Spleen (tissue), 11 donors: ENCODE measurements around the gene CYP17A1. TPM values are rescaled to one million over a fixed set of nuclear protein-coding genes. Genes with fewer than 3 reads are reported as not detected.

Experiments used
- DNase-seq: peaks from one replicate; pipeline ENCODE4 v3.0.0-alpha.2; 2020
- H3K27ac ChIP-seq, 8 donors: fragments of 200-600 bp; sonication (generic) in 7 of 8; 1 replicate in 4 of 8; 2 replicates in 4 of 8; pipeline versions ENCODE4 v1.5.0 to v1.8.0; 2016 to 2021; ENCODE audit warnings: inconsistent platforms in 4 of 8, mild to moderate bottlenecking in 4 of 8, moderate library complexity in 1 of 8
- H3K27me3 ChIP-seq, 7 donors: fragments of 200-600 bp; sonication (generic) in 6 of 7; replicated peaks in 1 of 7; 1 replicate in 4 of 7; 2 replicates in 3 of 7; pipeline versions ENCODE4 v1.5.0 to v1.8.0; 2016 to 2021; ENCODE audit warnings: inconsistent platforms in 3 of 7, mild to moderate bottlenecking in 1 of 7
- H3K36me3 ChIP-seq, 6 donors: fragments of 200-600 bp; sonication (generic) in 5 of 6; 1 replicate in 4 of 6; 2 replicates in 2 of 6; pipeline versions ENCODE4 v1.5.0 to v1.8.0; 2016 to 2021; ENCODE audit warnings: inconsistent platforms in 2 of 6
- H3K4me1 ChIP-seq, 6 donors: fragments of 200-600 bp; sonication (generic) in 5 of 6; 1 replicate in 3 of 6; 2 replicates in 3 of 6; pipeline versions ENCODE4 v1.5.0 to v1.8.0; 2016 to 2021; ENCODE audit warnings: inconsistent platforms in 3 of 6
- H3K4me3 ChIP-seq, 8 donors: fragments of 200-600 bp; sonication (generic) in 7 of 8; 1 replicate in 4 of 8; 2 replicates in 4 of 8; pipeline versions ENCODE4 v1.5.0 to v1.8.0; 2016 to 2021; ENCODE audit warnings: inconsistent platforms in 4 of 8, mild to moderate bottlenecking in 4 of 8, moderate library complexity in 2 of 8
- H3K9me3 ChIP-seq, 8 donors: fragments of 200-600 bp; sonication (generic) in 7 of 8; 1 replicate in 4 of 8; 2 replicates in 4 of 8; pipeline versions ENCODE4 v1.5.0 to v1.8.0; 2016 to 2021; ENCODE audit warnings: inconsistent platforms in 4 of 8
- CTCF ChIP-seq, 11 experiments: fragments of 200-600 bp in 7 of 11; fragments of 450-650 bp in 4 of 11; sonication (generic) in 4 of 11; IDR thresholded peaks in 8 of 11; conservative IDR thresholded peaks in 3 of 11; 1 replicate in 7 of 11; 2 replicates in 4 of 11; pipeline versions ENCODE4 v1.4.0 to v1.8.0; 2016 to 2021; ENCODE audit warnings: antibody characterized with exemption in 11 of 11, inconsistent platforms in 4 of 11, mild to moderate bottlenecking in 1 of 11
- POLR2A ChIP-seq, 3 donors: fragments of 450-650 bp; IDR thresholded peaks; one replicate each; pipeline ENCODE4 v1.5.1; 2017; ENCODE audit warnings: antibody characterized with exemption in 3 of 3, mild to moderate bottlenecking in 1 of 3
- POLR2AphosphoS5 ChIP-seq, 3 donors: sonication (generic); formaldehyde crosslinking; IDR thresholded peaks; one replicate each; pipeline ENCODE4 v1.5.1; 2017; ENCODE audit warnings: antibody characterized with exemption in 3 of 3
- WGBS, 5 donors: extraction: QIAGEN DNeasy Blood & Tissue Kit in 3 of 5; methylation state at CpG; one replicate each; pipeline versions ENCODE4 v1.1.5 to v1.1.7; 2013 to 2018; 5-methylcytosine and 5-hydroxymethylcytosine counted together
- intact Hi-C: fragments of 100-400 bp; cut with DNase I; formaldehyde crosslinking; loops from one replicate; pipeline ENCODE4 v1.15.0; 2023; ENCODE audit warnings: low total_unique reads
- polyA plus RNA-seq, 3 donors: library from polyadenylated mRNA; stranded (reverse); fragments of 200-250 nt; gene quantifications; one replicate each; pipeline ENCODE4 v1.2.1, GENCODE V29; 2013
- total RNA-seq, 7 donors: library from RNA; depleted of rRNA in 3 of 7; stranded (reverse); fragments of >200 nt in 3 of 7; fragmentation: NEBNext Ultra II Directional in 4 of 7; extraction: Animal tissue kit (Norgen Biotek cat#: 25700) in 4 of 7; gene quantifications; one replicate each; pipeline versions ENCODE4 v1.1.0 to v1.2.1, GENCODE V29; 2016 to 2021
- donor health status: healthy with polysubstance abuse.
- donor health status: DM: no; HTN: no; CAD: no; lungs with moderate emphysema.
- donor health status: DM: no; HTN: no; CAD: no.
- donor health status: Bipolar disorder and iron deficiency.
- donor health status: healthy.
- donor health status: DM: no; HTN: no; CAD: no.
- donor health status: DM: yes; HTN: yes; CAD: no.

CYP17A1 gene
- total and polyA plus RNA-seq, 10 donors: 0.20 to 1.0 (median 0.30) TPM; not detected in 7

DNA sequence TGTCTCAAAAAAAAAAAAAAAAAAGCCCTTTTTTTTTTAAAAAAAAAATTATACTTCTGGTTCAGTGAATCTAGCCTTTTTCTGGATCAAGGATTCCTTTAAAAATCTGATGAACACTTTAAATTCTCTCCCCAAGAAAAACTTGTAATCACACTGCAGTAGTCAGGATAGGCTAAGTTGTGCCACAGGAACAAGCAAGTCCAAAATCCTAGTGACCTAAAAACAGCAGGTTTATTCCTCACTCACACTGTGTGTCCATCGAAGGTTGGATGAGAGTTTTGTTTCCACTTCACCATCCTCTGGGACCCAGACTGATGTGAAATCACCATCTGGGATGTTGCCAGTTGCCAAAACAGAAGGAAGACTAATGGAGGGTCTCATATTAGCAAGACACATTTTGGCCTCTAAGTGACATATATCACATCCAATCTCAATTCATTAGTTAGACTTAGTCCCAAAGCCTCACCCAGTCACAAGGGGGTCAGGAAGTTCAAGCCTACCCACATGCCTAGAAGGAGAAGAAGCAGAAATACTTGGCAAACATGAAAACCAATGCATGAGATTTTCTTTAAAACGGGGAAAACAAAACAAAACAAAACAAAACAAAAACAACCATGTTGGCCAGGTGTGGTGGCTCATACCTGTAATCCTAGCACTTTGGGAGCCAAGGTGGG, 32.7 kb downstream of the CYP17A1 start:
- H3K27ac ChIP-seq: peak overlapping the region in 4 of 8 donors; percentile 8 to 79 (median 44)
- intact Hi-C loops: no loop called here
- no peak for TF ChIP-seq POLR2A (IDR thresholded peaks at IDR 0.05)
- TF ChIP-seq CTCF (IDR thresholded peaks at IDR 0.05 in 8 of 11, conservative IDR thresholded peaks at IDR 0.05 in 3 of 11): no peak
- no peak for TF ChIP-seq POLR2AphosphoS5 (IDR thresholded peaks at IDR 0.05)
- peaks cover 0 to 80% (median 13%) of the 10 kb centered on the region in 6 donors for H3K36me3 ChIP-seq
- peaks cover 29 to 73% (median 42%) of the 10 kb centered on the region in 6 donors for H3K4me1 ChIP-seq
- DNase-seq: no peak
- 83 to 91% (median 87%) methylated on average over 2 of the region's 2 CpGs for WGBS, 5 donors
- no peaks in the 10 kb centered on the region for H3K27me3 ChIP-seq
- no peak overlapping the region for H3K4me3 ChIP-seq
- no peaks in the 10 kb centered on the region for H3K9me3 ChIP-seq

- Histone ChIP-seq H3K27ac (peak overlapping the region; percentile 29 to 79 (median 74)), H3K9me3 (no peaks in the 10 kb centered on the region), H3K4me1 (peaks cover 23 to 68% (median 40%) of the 10 kb centered on the region in 6 donors), H3K36me3 (peaks cover 3 to 85% (median 25%) of the 10 kb centered on the region in 6 donors), H3K4me3 (no peak overlapping the region), H3K27me3 (no peaks in the 10 kb centered on the region)
- no peak for TF ChIP-seq CTCF (IDR thresholded peaks at IDR 0.05 in 8 of 11, conservative IDR thresholded peaks at IDR 0.05 in 3 of 11)
- peak in 2 of 3 donors; percentile 59 to 74 for TF ChIP-seq POLR2AphosphoS5 (IDR thresholded peaks at IDR 0.05)
- TF ChIP-seq POLR2A (IDR thresholded peaks at IDR 0.05): no peak
- DNase-seq: no peak
- WGBS, 5 donors: 32 to 74% (median 55%) methylated on average over 6 of the region's 6 CpGs
- intact Hi-C loops: no loop called here
These were observed 34.2 kb downstream of the CYP17A1 start for GRCh38 chr10:102802920-102803534.

DNA sequence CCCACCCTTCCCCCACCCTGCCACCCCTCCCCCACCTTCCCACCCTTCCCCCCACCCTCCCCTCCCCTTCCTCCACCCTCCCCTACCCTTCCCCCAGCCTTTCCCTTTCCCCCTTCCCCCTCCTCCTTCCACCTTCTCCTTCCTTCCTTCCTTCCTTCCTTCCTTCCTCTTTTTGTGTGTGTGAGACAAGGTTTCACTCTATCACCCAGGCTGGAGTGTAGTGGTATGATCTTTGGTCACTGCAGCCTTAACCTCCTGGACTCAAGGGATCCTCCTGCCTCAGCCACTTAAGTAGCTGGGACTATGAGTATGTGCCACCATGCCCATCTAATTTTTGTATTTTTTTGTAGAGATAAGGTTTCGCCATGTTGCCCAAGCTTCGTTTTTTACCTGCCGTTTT, 35.2 kb downstream of the CYP17A1 start:
- peak overlapping the region; percentile 29 to 79 (median 74) for H3K27ac ChIP-seq

More for the DNA sequence above, 35.2 kb downstream of the CYP17A1 start:
- intact Hi-C loops: no loop called here
- TF ChIP-seq CTCF (IDR thresholded peaks at IDR 0.05 in 8 of 11, conservative IDR thresholded peaks at IDR 0.05 in 3 of 11) (no peak), POLR2A (IDR thresholded peaks at IDR 0.05) (no peak), POLR2AphosphoS5 (IDR thresholded peaks at IDR 0.05) (no peak)
- Histone ChIP-seq H3K27me3 (no peaks in the 10 kb centered on the region), H3K9me3 (no peaks in the 10 kb centered on the region), H3K4me3 (no peak overlapping the region), H3K36me3 (peaks cover 3 to 87% (median 29%) of the 10 kb centered on the region in 6 donors), H3K4me1 (peaks cover 24 to 70% (median 48%) of the 10 kb centered on the region in 6 donors)
- 43 to 85% (median 66%) methylated on average over 3 of the region's 3 CpGs for WGBS, 5 donors
- no peak for DNase-seq
